Right lobe of liver (tissue), 6 donors: ENCODE data around the gene PROX1. TPM values are rescaled to one million over a fixed set of nuclear protein-coding genes. Genes with fewer than 3 reads are reported as not detected.

ENCODE experiments used
- ATAC-seq, 4 donors: fragments of 200-7000 bp; cut with Tn5 transposase; one replicate each; pipeline ENCODE4 v1.9.1; 2020; ENCODE audit warnings: mild to moderate bottlenecking in 4 of 4, moderate library complexity in 4 of 4
- DNase-seq, 3 donors: peaks; one replicate each; pipeline ENCODE4 v3.0.0-alpha.2; 2020
- H3K27ac ChIP-seq, 3 donors: fragments of 200-600 bp; one replicate each; pipeline ENCODE4 v1.8.0; 2022
- H3K27me3 ChIP-seq, 2 donors: fragments of 200-600 bp; one replicate each; pipeline ENCODE4 v1.8.0; 2022
- H3K36me3 ChIP-seq, 4 donors: fragments of 200-600 bp; sonication (generic) in 1 of 4; one replicate each; pipeline versions ENCODE4 v1.5.1 to v1.8.0; 2017 to 2022; ENCODE audit warnings: control low read depth in 1 of 4
- H3K4me1 ChIP-seq, 4 donors: fragments of 200-600 bp; sonication (generic) in 1 of 4; one replicate each; pipeline versions ENCODE4 v1.5.1 to v1.8.0; 2017 to 2022; ENCODE audit warnings: control low read depth in 1 of 4
- H3K4me3 ChIP-seq, 3 donors: fragments of 200-600 bp; one replicate each; pipeline ENCODE4 v1.8.0; 2022
- H3K9me3 ChIP-seq, 4 donors: fragments of 200-600 bp; sonication (generic) in 1 of 4; one replicate each; pipeline versions ENCODE4 v1.5.1 to v1.8.0; 2017 to 2022; ENCODE audit warnings: control low read depth in 1 of 4
- POLR2A ChIP-seq: fragments of 450-650 bp; IDR thresholded peaks from one replicate; pipeline ENCODE4 v1.6.1; 2017; ENCODE audit warnings: antibody characterized with exemption, mild to moderate bottlenecking
- WGBS: methylation state at CpG from one replicate; pipeline ENCODE4 v1.1.6; 2018; ENCODE audit warnings: low coverage, low lambda C conversion rate; ENCODE audit not compliant: insufficient coverage; ENCODE audit errors: missing lambda C conversion rate; 5-methylcytosine and 5-hydroxymethylcytosine counted together
- intact Hi-C, 2 donors: fragments of 100-400 bp; cut with DNase I; formaldehyde crosslinking; loops; one replicate each; pipeline versions ENCODE4 v1.11.2 to v1.14.1; 2022
- total RNA-seq, 6 experiments: library from RNA; depleted of rRNA in 2 of 6; stranded (reverse); fragments of >200 nt in 2 of 6; fragmentation: NEBNext Ultra II Directional in 3 of 6; extraction: Animal tissue kit (Norgen Biotek cat#: 25700) in 3 of 6; gene quantifications; one replicate each; pipeline versions ENCODE4 v1.1.0 to v1.2.4, GENCODE V29; 2016 to 2023
- TF ChIP-seq, protein P1 (sequence below), 4 donors: fragments of 200-600 bp in 3 of 4; fragments of 450-650 bp in 1 of 4; IDR thresholded peaks; one replicate each; pipeline versions ENCODE4 v1.5.1 to v1.8.0; 2016 to 2022; ENCODE audit warnings: antibody characterized with exemption in 4 of 4, mild to moderate bottlenecking in 2 of 4
- donor health status: DM: no; HTN: yes; CAD: no.
- donor health status: DM: no; HTN: no; CAD: no.
- donor health status: DM: no; HTN: no; CAD: no.
- donor health status: DM: no; HTN: yes; CAD: no.
- donor health status: DM: no; HTN: yes; CAD: no.

PROX1 gene
- total RNA-seq, 6 experiments from 2014 or later, result 79.6 to 186 (median 164) TPM

DNA sequence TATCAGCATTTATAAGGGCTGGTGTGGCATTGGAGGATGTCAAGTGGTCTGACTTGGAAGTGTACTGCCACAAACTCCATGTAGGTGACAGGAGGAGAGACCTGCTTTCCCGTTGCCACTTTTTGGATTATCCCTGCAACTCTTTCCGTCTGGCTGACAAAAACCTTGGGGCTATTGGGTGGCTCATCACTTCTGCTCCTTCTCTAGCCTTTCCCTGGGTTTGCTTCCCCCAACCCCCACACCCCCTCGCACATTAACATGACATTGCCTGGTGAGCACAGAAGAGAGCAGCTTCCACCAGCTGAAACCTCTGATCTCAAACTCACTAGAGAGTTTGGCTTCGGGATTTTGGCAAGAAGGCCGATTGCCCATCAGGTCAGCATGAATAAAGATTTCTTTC lies 39.2 kb downstream of the PROX1 start:
- peaks cover 0 to 85% (median 32%) of the 10 kb centered on the region in 4 donors for H3K4me1 ChIP-seq
- WGBS, result 23% methylated on average over 5 of the region's 5 CpGs

DNA sequence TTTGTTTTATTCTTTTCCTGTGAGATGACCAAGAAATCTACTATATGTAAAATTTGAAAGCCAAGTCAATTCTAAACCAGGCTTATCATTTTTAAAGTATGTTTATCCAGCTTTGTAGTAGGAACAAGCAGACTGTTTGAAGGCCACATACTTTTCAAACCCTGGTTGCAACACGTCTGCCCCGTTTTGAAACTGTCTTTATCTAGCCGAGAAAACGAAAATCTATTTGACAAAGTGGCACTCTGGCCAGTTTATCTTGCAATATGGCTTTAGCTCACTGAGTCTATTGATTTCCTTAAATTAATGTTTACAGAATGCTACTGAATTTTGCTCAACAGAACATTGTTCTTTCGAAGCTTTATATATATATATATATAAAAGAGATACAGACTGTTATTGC lies 39.7 kb downstream of the PROX1 start:
- H3K4me1 ChIP-seq, result peaks cover 0 to 80% (median 34%) of the 10 kb centered on the region in 4 donors
- no peaks in the 10 kb centered on the region for H3K27me3 ChIP-seq
- DNase-seq (peak in 1 of 3 donors; percentile 79), ATAC-seq (peak; percentile 51 to 73 (median 62))
- peak overlapping the region; percentile 5 to 66 (median 60) for H3K27ac ChIP-seq
- TF ChIP-seq, protein P1, sequence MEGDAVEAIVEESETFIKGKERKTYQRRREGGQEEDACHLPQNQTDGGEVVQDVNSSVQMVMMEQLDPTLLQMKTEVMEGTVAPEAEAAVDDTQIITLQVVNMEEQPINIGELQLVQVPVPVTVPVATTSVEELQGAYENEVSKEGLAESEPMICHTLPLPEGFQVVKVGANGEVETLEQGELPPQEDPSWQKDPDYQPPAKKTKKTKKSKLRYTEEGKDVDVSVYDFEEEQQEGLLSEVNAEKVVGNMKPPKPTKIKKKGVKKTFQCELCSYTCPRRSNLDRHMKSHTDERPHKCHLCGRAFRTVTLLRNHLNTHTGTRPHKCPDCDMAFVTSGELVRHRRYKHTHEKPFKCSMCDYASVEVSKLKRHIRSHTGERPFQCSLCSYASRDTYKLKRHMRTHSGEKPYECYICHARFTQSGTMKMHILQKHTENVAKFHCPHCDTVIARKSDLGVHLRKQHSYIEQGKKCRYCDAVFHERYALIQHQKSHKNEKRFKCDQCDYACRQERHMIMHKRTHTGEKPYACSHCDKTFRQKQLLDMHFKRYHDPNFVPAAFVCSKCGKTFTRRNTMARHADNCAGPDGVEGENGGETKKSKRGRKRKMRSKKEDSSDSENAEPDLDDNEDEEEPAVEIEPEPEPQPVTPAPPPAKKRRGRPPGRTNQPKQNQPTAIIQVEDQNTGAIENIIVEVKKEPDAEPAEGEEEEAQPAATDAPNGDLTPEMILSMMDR (IDR thresholded peaks at IDR 0.05), result no peak
- TF ChIP-seq POLR2A, result no peak
- peak overlapping the region in 1 of 3 donors; percentile 3 for H3K4me3 ChIP-seq
- peaks cover 0 to 14% (median 0%) of the 10 kb centered on the region in 4 donors for H3K36me3 ChIP-seq
- WGBS, result 26% methylated on average over 5 of the region's 5 CpGs
- no peaks in the 10 kb centered on the region for H3K9me3 ChIP-seq
- intact Hi-C loops, result no loop called here

More for the DNA sequence above, 39.2 kb downstream of the PROX1 start:
- intact Hi-C loops, result no loop called here
- Histone ChIP-seq H3K27ac (peak overlapping the region; percentile 5 to 66 (median 60)), H3K4me3 (no peak overlapping the region), H3K27me3 (no peaks in the 10 kb centered on the region), H3K36me3 (peaks cover 0 to 14% (median 0%) of the 10 kb centered on the region in 4 donors), H3K9me3 (no peaks in the 10 kb centered on the region)
- no peak for TF ChIP-seq POLR2A
- TF ChIP-seq, protein P1 (IDR thresholded peaks at IDR 0.05), result no peak
- DNase-seq (no peak), ATAC-seq (peak in 3 of 4 donors; percentile 7 to 39 (median 12))

DNA sequence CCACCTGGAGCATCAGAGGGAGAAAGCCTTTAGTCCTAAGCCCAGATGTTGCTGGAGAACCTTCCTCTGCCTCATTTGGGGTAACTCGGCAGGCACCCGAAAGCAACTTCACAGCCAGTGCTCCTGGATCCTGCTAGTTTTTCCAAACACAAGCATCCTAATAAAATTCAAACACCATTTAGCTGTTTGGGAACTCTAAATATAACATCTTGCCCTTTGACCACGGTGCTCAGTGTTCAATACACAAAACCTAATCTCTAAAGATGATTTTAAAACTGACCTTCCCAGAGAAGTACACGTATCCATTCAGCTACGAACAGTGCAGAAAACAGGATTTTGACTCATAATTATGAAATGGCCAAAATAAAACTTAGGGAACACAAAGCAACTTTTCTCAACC lies 40.3 kb downstream of the PROX1 start:
- 24% methylated on average over 5 of the region's 5 CpGs for WGBS
- Histone ChIP-seq H3K4me3 (peak overlapping the region in 1 of 3 donors; percentile 3), H3K27ac (peak overlapping the region; percentile 1 to 66 (median 60)), H3K9me3 (no peaks in the 10 kb centered on the region), H3K36me3 (peaks cover 0 to 14% (median 0%) of the 10 kb centered on the region in 4 donors), H3K27me3 (no peaks in the 10 kb centered on the region), H3K4me1 (peaks cover 0 to 74% (median 32%) of the 10 kb centered on the region in 4 donors)
- DNase-seq (no peak), ATAC-seq (peak; percentile 36 to 62 (median 54))
- TF ChIP-seq, protein P1 (IDR thresholded peaks at IDR 0.05), result no peak
- TF ChIP-seq POLR2A, result no peak
- intact Hi-C loops, result no loop called here

DNA sequence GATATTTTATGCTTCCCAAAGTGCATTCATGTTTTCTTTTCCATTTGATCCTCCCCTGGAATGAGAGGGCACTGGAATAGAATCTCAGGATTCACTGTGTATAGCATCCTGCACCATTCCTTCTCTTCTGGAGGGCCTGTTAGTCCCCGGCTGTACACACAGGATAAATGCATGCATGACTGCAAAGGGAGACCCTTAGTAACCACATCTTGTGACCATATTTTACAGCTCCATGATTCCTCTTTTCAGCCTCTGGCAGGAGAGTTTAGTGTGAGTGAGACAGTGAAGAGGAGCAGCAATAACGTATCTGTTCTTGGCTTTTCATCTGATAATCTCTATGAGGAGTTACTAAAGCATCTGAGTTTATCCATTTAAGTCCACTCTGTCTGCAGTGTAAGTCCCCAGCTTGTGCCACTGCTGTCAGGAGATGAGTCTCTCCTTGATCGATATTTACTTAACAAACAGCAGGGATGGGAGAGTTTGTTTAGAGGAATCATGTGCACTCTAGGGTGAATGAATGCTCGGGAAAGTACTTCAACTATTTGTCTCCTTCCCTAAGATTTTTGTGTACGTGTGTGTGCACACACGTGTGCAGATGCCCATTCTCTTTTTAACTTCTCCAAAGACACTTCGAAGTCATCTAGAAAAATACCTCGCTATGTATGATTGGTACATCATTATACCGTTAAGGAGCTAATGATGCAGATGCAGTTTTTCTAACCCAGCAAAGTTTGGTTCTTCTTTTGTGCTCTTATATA lies 41.1 kb downstream of the PROX1 start:
- H3K4me1 ChIP-seq, result peaks cover 0 to 67% (median 29%) of the 10 kb centered on the region in 4 donors
- H3K4me3 ChIP-seq, result no peak overlapping the region
- ATAC-seq, result peak; percentile 28 to 64 (median 44)
- 38% methylated on average over 9 of the region's 9 CpGs for WGBS
- no peaks in the 10 kb centered on the region for H3K27me3 ChIP-seq
- peaks cover 0 to 8% (median 0%) of the 10 kb centered on the region in 4 donors for H3K36me3 ChIP-seq
- H3K9me3 ChIP-seq, result no peaks in the 10 kb centered on the region
- peak overlapping the region in 2 of 3 donors; percentile 60 to 66 for H3K27ac ChIP-seq
- intact Hi-C loops, result no loop called here
- no peak for DNase-seq
- TF ChIP-seq, protein P1 (IDR thresholded peaks at IDR 0.05), result no peak
- TF ChIP-seq POLR2A, result no peak
